ENCODE measurements around the gene TMEM63A.
"Not testable (repeated sequence)": the region's sequence is repeated elsewhere in the genome, so short reads cannot be mapped to it uniquely, and the experiment has no call there.

The TMEM63A gene

DNA sequence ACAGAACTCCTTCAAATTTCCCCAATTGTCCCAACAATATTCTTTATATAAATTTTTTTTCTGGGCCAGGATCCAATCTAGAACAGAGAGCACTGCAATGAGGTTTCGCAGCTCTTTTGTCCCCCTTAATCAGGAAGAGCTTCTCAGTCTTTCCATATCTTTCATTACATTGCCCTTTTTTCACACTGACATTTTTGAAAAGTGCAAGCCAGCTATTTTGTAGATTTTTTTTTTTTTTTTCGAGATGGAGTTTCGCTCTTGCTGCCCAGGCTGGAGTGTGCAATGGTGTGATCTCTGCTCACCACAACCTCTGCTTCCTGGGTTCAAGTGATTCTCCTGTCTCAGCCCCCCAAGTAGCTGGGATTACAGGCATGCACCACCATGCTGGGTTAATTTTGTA, 75.4 kb downstream of the TMEM63A start:
- not testable (repeated sequence) for DNase-seq; ATAC-seq (replicated peaks); H3K4me3 Mint-ChIP-seq; H3K36me3 Mint-ChIP-seq (ENCODE audit: insufficient read depth); H3K4me1 Mint-ChIP-seq (ENCODE audit: low read depth in 2 of 2); H3K27ac Mint-ChIP-seq; H3K9me3 Mint-ChIP-seq
- H3K27me3 Mint-ChIP-seq = peaks cover 0 to 19% of the 10 kb centered on the region in 2 donors

- no peak overlapping the region for H3K27ac Mint-ChIP-seq
- H3K4me3 Mint-ChIP-seq = no peak overlapping the region
- H3K27me3 Mint-ChIP-seq = peaks cover 0 to 19% of the 10 kb centered on the region in 2 donors
- no peaks in the 10 kb centered on the region for H3K9me3 Mint-ChIP-seq
- H3K4me1 Mint-ChIP-seq (ENCODE audit: low read depth in 2 of 2) = peaks cover 7% of the 10 kb centered on the region in 2 donors
- peaks cover 3% of the 10 kb centered on the region for H3K36me3 Mint-ChIP-seq (ENCODE audit: insufficient read depth)
- DNase-seq (no peak), ATAC-seq (replicated peaks) (no peak)
Observed at GRCh38 chr1:225806249-225806648, 75.9 kb downstream of the TMEM63A start.

GRCh38 chr1:225801146-225801545, 81.0 kb downstream of the TMEM63A start:
- not testable (repeated sequence) for H3K4me3 Mint-ChIP-seq; H3K27me3 Mint-ChIP-seq; H3K36me3 Mint-ChIP-seq (ENCODE audit: insufficient read depth); DNase-seq; H3K9me3 Mint-ChIP-seq; ATAC-seq (replicated peaks); H3K4me1 Mint-ChIP-seq (ENCODE audit: low read depth in 2 of 2); H3K27ac Mint-ChIP-seq

GRCh38 chr1:225796097-225796496, 86.1 kb downstream of the TMEM63A start:
- H3K27me3 Mint-ChIP-seq; H3K36me3 Mint-ChIP-seq (ENCODE audit: insufficient read depth); H3K4me1 Mint-ChIP-seq (ENCODE audit: low read depth in 2 of 2); H3K27ac Mint-ChIP-seq; H3K9me3 Mint-ChIP-seq; ATAC-seq (replicated peaks); DNase-seq; H3K4me3 Mint-ChIP-seq: not testable (repeated sequence)

All from effector memory CD8-positive, alpha-beta T cell (primary cell).